GM19023 (cell line): Measurements from ENCODE around the gene EIF2B1.

Source experiments
- ATAC-seq: cut with Tn5 transposase; IDR thresholded peaks from one replicate; pipeline ENCODE4 v1.9.1; 2021; ENCODE audit warnings: mild to moderate bottlenecking, moderate library complexity; ENCODE audit not compliant: unreplicated experiment

The EIF2B1 gene

GRCh38 chr12:123571343-123571813, 62.1 kb downstream of the EIF2B1 start:
- no peak for ATAC-seq
